Central memory CD8-positive, alpha-beta T cell (primary cell): ENCODE results near the gene TTLL3.
"Not testable (repeated sequence)": the region's sequence is repeated elsewhere in the genome, so short reads cannot be mapped to it uniquely, and the experiment has no call there.

Experiments
- ATAC-seq: fragments of 150-1000 bp; cut with Tn5 transposase; replicated peaks from 2 replicates; pipeline ENCODE4 v1.10.0; 2022; ENCODE audit warnings: mild to moderate bottlenecking, moderate FRiP score, moderate number of reproducible peaks; ENCODE audit not compliant: poor library complexity, severe bottlenecking; ENCODE audit errors: extremely low read depth
- DNase-seq, 2 donors: peaks; one replicate each; pipeline ENCODE4 v3.0.0; 2021; ENCODE audit warnings: low spot score in 2 of 2
- H3K27ac Mint-ChIP-seq: one replicate; pipeline ENCODE4 v1.8.0; 2022; ENCODE audit warnings: low read depth, mild to moderate bottlenecking, moderate library complexity, mixed read lengths
- H3K27me3 Mint-ChIP-seq: one replicate; pipeline ENCODE4 v1.8.0; 2022; ENCODE audit warnings: mixed read lengths
- H3K36me3 Mint-ChIP-seq: one replicate; pipeline ENCODE4 v1.8.0; 2022; ENCODE audit warnings: mild to moderate bottlenecking, moderate library complexity, mixed read lengths; ENCODE audit not compliant: insufficient read depth
- H3K4me1 Mint-ChIP-seq: one replicate; pipeline ENCODE4 v1.8.0; 2022; ENCODE audit warnings: mixed read lengths
- H3K4me3 Mint-ChIP-seq: one replicate; pipeline ENCODE4 v1.8.0; 2022; ENCODE audit warnings: mild to moderate bottlenecking, moderate library complexity, mixed read lengths
- H3K9me3 Mint-ChIP-seq: one replicate; pipeline ENCODE4 v1.8.0; 2022; ENCODE audit warnings: mixed read lengths

The TTLL3 gene

GRCh38 chr3:9809615-9810432 lies at the start of gene TTLL3:
TSS of gene TTLL3 (plus strand) at chr3:9810262. CDS start at chr3:9810662, 400 bp downstream.
- H3K4me1 Mint-ChIP-seq = peaks cover 38% of the 10 kb centered on the region
- peak within 1 kb of the TSS; percentile 98 for H3K27ac Mint-ChIP-seq
- ATAC-seq = peak; percentile 64
- H3K27me3 Mint-ChIP-seq = no peaks in the 10 kb centered on the region
- peaks cover 32% of the 10 kb centered on the region for H3K36me3 Mint-ChIP-seq
- peak within 1 kb of the TSS; percentile 73 for H3K4me3 Mint-ChIP-seq
- H3K9me3 Mint-ChIP-seq = no peaks in the 10 kb centered on the region
- peak; percentile 18 to 22 for DNase-seq

GRCh38 chr3:9760779-9761505 lies 49.1 kb upstream of the TTLL3 start:
- H3K9me3 Mint-ChIP-seq = no peaks in the 10 kb centered on the region
- H3K27me3 Mint-ChIP-seq = no peaks in the 10 kb centered on the region
- DNase-seq (no peak), ATAC-seq (no peak)
- no peak overlapping the region for H3K27ac Mint-ChIP-seq
- peaks cover 5% of the 10 kb centered on the region for H3K4me1 Mint-ChIP-seq
- H3K4me3 Mint-ChIP-seq = no peak overlapping the region
- H3K36me3 Mint-ChIP-seq = peaks cover 13% of the 10 kb centered on the region

GRCh38 chr3:9761919-9762318 lies 48.1 kb upstream of the TTLL3 start:
- Mint-ChIP-seq H3K36me3 (peaks cover 9% of the 10 kb centered on the region), H3K27me3 (no peaks in the 10 kb centered on the region), H3K4me3 (no peak overlapping the region), H3K27ac (no peak overlapping the region), H3K9me3 (no peaks in the 10 kb centered on the region), H3K4me1 (peaks cover 5% of the 10 kb centered on the region)
- no peak for DNase-seq
- no peak for ATAC-seq

- Mint-ChIP-seq H3K36me3 (peaks cover 5% of the 10 kb centered on the region), H3K27ac (no peak overlapping the region), H3K27me3 (no peaks in the 10 kb centered on the region), H3K9me3 (no peaks in the 10 kb centered on the region), H3K4me3 (no peak overlapping the region), H3K4me1 (peaks cover 10% of the 10 kb centered on the region)
- DNase-seq = no peak
- no peak for ATAC-seq
These were observed 47.2 kb upstream of the TTLL3 start for GRCh38 chr3:9762871-9763270.

GRCh38 chr3:9765865-9766264 lies 44.2 kb upstream of the TTLL3 start:
- no peak for ATAC-seq
- no peak overlapping the region for H3K27ac Mint-ChIP-seq
- no peaks in the 10 kb centered on the region for H3K27me3 Mint-ChIP-seq
- no peak overlapping the region for H3K4me3 Mint-ChIP-seq
- H3K36me3 Mint-ChIP-seq = no peaks in the 10 kb centered on the region
- DNase-seq = no peak
- no peaks in the 10 kb centered on the region for H3K9me3 Mint-ChIP-seq
- H3K4me1 Mint-ChIP-seq = peaks cover 27% of the 10 kb centered on the region

- H3K4me1 Mint-ChIP-seq = peaks cover 27% of the 10 kb centered on the region
- ATAC-seq (no peak), DNase-seq (no peak)
- no peaks in the 10 kb centered on the region for H3K27me3 Mint-ChIP-seq
- H3K36me3 Mint-ChIP-seq = no peaks in the 10 kb centered on the region
- H3K4me3 Mint-ChIP-seq = no peak overlapping the region
- H3K9me3 Mint-ChIP-seq = no peaks in the 10 kb centered on the region
- H3K27ac Mint-ChIP-seq = peak overlapping the region; percentile 47
These were observed 42.6 kb upstream of the TTLL3 start for GRCh38 chr3:9767418-9767817.

DNA sequence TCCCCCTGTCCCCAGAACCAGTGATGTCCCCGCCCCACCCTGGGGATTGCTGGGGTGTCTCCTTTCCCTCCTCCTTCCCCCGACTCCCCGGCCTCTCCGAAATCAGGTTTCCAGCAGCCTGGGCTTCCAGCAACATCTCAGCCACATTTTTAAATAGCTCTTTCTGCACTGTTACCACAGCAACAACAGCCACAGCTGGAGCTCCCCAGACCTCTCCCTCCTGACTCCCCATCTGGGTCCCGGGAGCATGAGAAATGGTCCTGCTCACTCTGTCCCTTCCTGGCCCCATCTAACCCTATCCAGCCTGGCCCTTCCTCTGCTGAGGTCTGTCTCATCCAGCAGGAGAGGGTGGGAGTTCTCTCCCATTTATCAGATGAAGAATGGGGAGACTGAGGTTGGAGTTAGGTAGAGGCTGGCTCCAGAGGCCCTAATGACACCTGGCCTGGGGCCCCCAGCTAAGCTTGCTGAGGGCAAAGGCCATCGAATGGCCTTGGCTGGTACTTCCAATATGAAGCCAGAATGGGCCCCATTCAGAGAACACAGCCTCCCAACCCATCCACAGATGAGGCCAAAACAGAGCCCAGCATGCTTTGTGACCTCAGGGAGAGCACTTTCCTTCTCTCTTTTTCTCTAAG lies 41.8 kb upstream of the TTLL3 start:
- H3K4me1 Mint-ChIP-seq = peaks cover 27% of the 10 kb centered on the region
- H3K36me3 Mint-ChIP-seq = no peaks in the 10 kb centered on the region
- H3K27ac Mint-ChIP-seq = peak overlapping the region; percentile 47
- no peaks in the 10 kb centered on the region for H3K27me3 Mint-ChIP-seq
- no peaks in the 10 kb centered on the region for H3K9me3 Mint-ChIP-seq
- H3K4me3 Mint-ChIP-seq = no peak overlapping the region
- ATAC-seq = no peak
- no peak for DNase-seq

GRCh38 chr3:9769012-9769411 lies 41.0 kb upstream of the TTLL3 start:
- no peaks in the 10 kb centered on the region for H3K36me3 Mint-ChIP-seq
- no peak for ATAC-seq
- H3K27ac Mint-ChIP-seq = no peak overlapping the region
- DNase-seq = no peak
- no peaks in the 10 kb centered on the region for H3K27me3 Mint-ChIP-seq
- no peaks in the 10 kb centered on the region for H3K9me3 Mint-ChIP-seq
- peaks cover 27% of the 10 kb centered on the region for H3K4me1 Mint-ChIP-seq
- H3K4me3 Mint-ChIP-seq = peak overlapping the region; percentile 25

- H3K27ac Mint-ChIP-seq = peak within 1 kb of the TSS; percentile 80
- H3K4me3 Mint-ChIP-seq = peak within 1 kb of the TSS; percentile 25
- peak; percentile 75 for ATAC-seq
- peaks cover 27% of the 10 kb centered on the region for H3K4me1 Mint-ChIP-seq
- DNase-seq = no peak
- H3K36me3 Mint-ChIP-seq = no peaks in the 10 kb centered on the region
- no peaks in the 10 kb centered on the region for H3K27me3 Mint-ChIP-seq
- no peaks in the 10 kb centered on the region for H3K9me3 Mint-ChIP-seq
These were observed 40.4 kb upstream of the TTLL3 start, which contains the start of gene CAMK1 for GRCh38 chr3:9769426-9770275. TSS of gene CAMK1 (minus strand) at chr3:9769947. CDS start at chr3:9767749, 2,198 bp downstream.

- peaks cover 27% of the 10 kb centered on the region for H3K4me1 Mint-ChIP-seq
These were observed 39.7 kb upstream of the TTLL3 start for GRCh38 chr3:9770276-9770812.

DNA sequence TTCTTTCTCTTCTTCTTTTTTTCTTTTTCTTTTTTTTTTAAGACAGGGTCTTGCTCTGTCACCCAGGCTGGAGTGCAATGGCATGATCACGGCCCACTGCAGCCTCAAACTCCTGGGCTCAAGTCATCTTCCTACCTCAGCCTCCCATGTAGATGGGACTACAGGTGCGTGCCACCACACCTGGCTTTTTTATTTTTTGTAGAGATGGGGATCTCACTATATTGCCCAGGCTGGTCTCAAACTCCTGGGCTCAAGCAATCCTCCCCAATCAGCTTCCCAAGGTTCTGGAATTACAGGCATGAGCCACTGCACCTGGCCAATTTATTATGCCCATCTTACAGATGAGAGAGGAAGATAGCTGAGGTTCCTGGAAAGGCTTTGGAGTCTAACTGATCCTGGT lies 39.1 kb upstream of the TTLL3 start:
- H3K27ac Mint-ChIP-seq = peak overlapping the region; percentile 80
- not testable (repeated sequence) for H3K36me3 Mint-ChIP-seq, H3K9me3 Mint-ChIP-seq

More at GRCh38 chr3:9770276-9770812, 39.7 kb upstream of the TTLL3 start:
- H3K4me3 Mint-ChIP-seq = peak overlapping the region; percentile 25
- H3K36me3 Mint-ChIP-seq = no peaks in the 10 kb centered on the region
- no peak for DNase-seq
- H3K9me3 Mint-ChIP-seq = no peaks in the 10 kb centered on the region
- H3K27ac Mint-ChIP-seq = peak overlapping the region; percentile 80
- no peak for ATAC-seq
- no peaks in the 10 kb centered on the region for H3K27me3 Mint-ChIP-seq

More for the DNA sequence above, 39.1 kb upstream of the TTLL3 start:
- peak overlapping the region; percentile 25 for H3K4me3 Mint-ChIP-seq
- not testable (repeated sequence) for DNase-seq, H3K27me3 Mint-ChIP-seq, ATAC-seq
- H3K4me1 Mint-ChIP-seq = peaks cover 27% of the 10 kb centered on the region
